Breast epithelium (tissue), 3 donors: ENCODE results near the gene TUBB4B.

Experiments
- POLR2AphosphoS5 ChIP-seq, 3 donors: sonication (generic); formaldehyde crosslinking; IDR thresholded peaks; one replicate each; pipeline ENCODE4 v1.6.1; 2017; ENCODE audit warnings: antibody characterized with exemption in 3 of 3
- TF ChIP-seq, protein P1 (sequence below), 3 donors: fragments of 450-650 bp; IDR thresholded peaks; one replicate each; pipeline ENCODE4 v1.5.1; 2016 to 2017; ENCODE audit warnings: antibody characterized with exemption in 3 of 3, mild to moderate bottlenecking in 3 of 3, moderate library complexity in 3 of 3

DNA sequence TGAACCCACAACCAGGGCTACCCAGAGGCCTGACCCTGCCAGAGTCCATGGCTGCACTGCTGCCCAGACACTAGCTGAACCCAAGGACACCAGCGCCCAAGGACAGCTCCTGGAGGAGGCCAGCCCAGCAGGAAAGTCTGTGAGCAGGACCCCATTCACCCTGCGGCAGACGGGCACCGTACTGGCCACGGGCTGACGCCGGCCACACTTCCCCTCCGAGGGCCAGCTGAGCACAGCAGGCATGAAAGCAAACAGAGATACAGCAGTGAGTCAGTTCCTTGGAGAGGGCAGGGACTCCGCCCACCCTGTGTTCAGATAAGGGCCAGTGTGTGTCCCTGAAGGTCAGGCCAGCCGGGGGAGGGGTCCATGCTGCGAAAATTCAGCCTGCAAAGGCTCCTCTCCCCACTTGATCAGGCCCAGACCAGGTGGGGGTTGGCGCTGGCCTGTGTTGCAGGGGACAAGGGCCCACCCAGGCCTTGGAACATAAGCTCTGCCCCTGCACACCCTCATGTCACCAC is 22.3 kb upstream of the TUBB4B start:
- TF ChIP-seq, protein P1, sequence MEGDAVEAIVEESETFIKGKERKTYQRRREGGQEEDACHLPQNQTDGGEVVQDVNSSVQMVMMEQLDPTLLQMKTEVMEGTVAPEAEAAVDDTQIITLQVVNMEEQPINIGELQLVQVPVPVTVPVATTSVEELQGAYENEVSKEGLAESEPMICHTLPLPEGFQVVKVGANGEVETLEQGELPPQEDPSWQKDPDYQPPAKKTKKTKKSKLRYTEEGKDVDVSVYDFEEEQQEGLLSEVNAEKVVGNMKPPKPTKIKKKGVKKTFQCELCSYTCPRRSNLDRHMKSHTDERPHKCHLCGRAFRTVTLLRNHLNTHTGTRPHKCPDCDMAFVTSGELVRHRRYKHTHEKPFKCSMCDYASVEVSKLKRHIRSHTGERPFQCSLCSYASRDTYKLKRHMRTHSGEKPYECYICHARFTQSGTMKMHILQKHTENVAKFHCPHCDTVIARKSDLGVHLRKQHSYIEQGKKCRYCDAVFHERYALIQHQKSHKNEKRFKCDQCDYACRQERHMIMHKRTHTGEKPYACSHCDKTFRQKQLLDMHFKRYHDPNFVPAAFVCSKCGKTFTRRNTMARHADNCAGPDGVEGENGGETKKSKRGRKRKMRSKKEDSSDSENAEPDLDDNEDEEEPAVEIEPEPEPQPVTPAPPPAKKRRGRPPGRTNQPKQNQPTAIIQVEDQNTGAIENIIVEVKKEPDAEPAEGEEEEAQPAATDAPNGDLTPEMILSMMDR (IDR thresholded peaks at IDR 0.05) = no peak
- no peak for TF ChIP-seq POLR2AphosphoS5 (IDR thresholded peaks at IDR 0.05)
